ENCODE measurements around the gene KRTAP4-4.

DNA sequence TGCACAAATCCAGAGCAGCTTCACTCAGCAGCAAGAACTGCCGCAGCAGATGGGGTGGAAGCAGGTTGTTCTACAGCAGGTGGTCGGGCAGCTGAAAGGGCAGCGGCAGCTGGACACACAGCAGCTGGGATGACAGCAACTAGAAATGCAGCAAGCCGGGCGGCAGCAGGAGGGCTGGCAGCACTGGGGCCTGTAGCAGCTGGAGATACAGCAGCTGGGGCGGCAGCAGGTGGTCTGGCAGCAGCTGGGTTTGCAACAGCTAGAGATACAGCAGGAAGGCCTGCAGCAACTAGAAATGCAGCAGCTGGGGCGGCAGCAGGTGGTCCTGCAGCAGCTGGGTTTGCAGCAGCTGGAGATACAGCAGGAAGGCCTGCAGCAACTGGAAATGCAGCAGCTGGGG, 7.0 kb upstream of the KRTAP4-4 start:
- TF ChIP-seq, protein P1, sequence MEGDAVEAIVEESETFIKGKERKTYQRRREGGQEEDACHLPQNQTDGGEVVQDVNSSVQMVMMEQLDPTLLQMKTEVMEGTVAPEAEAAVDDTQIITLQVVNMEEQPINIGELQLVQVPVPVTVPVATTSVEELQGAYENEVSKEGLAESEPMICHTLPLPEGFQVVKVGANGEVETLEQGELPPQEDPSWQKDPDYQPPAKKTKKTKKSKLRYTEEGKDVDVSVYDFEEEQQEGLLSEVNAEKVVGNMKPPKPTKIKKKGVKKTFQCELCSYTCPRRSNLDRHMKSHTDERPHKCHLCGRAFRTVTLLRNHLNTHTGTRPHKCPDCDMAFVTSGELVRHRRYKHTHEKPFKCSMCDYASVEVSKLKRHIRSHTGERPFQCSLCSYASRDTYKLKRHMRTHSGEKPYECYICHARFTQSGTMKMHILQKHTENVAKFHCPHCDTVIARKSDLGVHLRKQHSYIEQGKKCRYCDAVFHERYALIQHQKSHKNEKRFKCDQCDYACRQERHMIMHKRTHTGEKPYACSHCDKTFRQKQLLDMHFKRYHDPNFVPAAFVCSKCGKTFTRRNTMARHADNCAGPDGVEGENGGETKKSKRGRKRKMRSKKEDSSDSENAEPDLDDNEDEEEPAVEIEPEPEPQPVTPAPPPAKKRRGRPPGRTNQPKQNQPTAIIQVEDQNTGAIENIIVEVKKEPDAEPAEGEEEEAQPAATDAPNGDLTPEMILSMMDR (IDR thresholded peaks at IDR 0.05), result no peak
- TF ChIP-seq POLR2AphosphoS5 (IDR thresholded peaks at IDR 0.05), result no peak
